Esophagus squamous epithelium (tissue), 5 donors: ENCODE results near the gene FARP2. TPM values are rescaled to one million over a fixed set of nuclear protein-coding genes. Genes with fewer than 3 reads are reported as not detected.
"Not testable (repeated sequence)": the region's sequence is repeated elsewhere in the genome, so short reads cannot be mapped to it uniquely, and the experiment has no call there.

Experiments used
- DNase-seq: peaks from one replicate; lab custom pipeline; 2025; lab: John Stamatoyannopoulos, UW
- H3K27ac ChIP-seq, 4 donors: fragments of 200-600 bp; sonication (generic); one replicate each; pipeline ENCODE4 v1.5.1; 2016 to 2019; ENCODE audit warnings: mild to moderate bottlenecking in 1 of 4
- H3K27me3 ChIP-seq, 4 donors: fragments of 200-600 bp; sonication (generic); 1 replicate in 3 of 4; 2 replicates in 1 of 4; pipeline versions ENCODE4 v1.5.1 to v1.6.0; 2017 to 2021; ENCODE audit warnings: antibody characterized with exemption in 1 of 4
- H3K36me3 ChIP-seq, 3 donors: fragments of 200-600 bp; sonication (generic); one replicate each; pipeline ENCODE4 v1.5.1; 2016 to 2019
- H3K4me1 ChIP-seq, 3 donors: fragments of 200-600 bp; sonication (generic); one replicate each; pipeline ENCODE4 v1.5.1; 2017 to 2019
- H3K4me3 ChIP-seq, 4 donors: fragments of 200-600 bp; sonication (generic); 1 replicate in 3 of 4; 2 replicates in 1 of 4; pipeline ENCODE4 v1.5.1; 2016 to 2019; ENCODE audit warnings: mild to moderate bottlenecking in 2 of 4, moderate library complexity in 1 of 4
- H3K9me3 ChIP-seq, 3 donors: fragments of 200-600 bp; sonication (generic); one replicate each; pipeline ENCODE4 v1.5.1; 2016 to 2019
- CTCF ChIP-seq, 6 experiments: fragments of 450-650 bp in 4 of 6; fragments of 200-600 bp in 2 of 6; sonication (generic) in 2 of 6; IDR thresholded peaks; one replicate each; pipeline ENCODE4 v1.5.1; 2016 to 2019; ENCODE audit warnings: antibody characterized with exemption in 6 of 6, mild to moderate bottlenecking in 4 of 6, moderate library complexity in 4 of 6
- POLR2A ChIP-seq, 4 donors: fragments of 450-650 bp; IDR thresholded peaks; one replicate each; pipeline ENCODE4 v1.6.1; 2017; ENCODE audit warnings: antibody characterized with exemption in 4 of 4, mild to moderate bottlenecking in 4 of 4, moderate library complexity in 3 of 4
- WGBS, 2 donors: methylation state at CpG; one replicate each; pipeline ENCODE4 v1.1.5; 2018; 5-methylcytosine and 5-hydroxymethylcytosine counted together
- intact Hi-C: fragments of 100-400 bp; cut with DNase I; formaldehyde crosslinking; loops from one replicate; pipeline ENCODE4 v1.15.0; 2022
- total RNA-seq, 4 donors: library from RNA; depleted of rRNA; stranded (reverse); fragments of >200 nt; gene quantifications; one replicate each; pipeline ENCODE4 v1.1.0, GENCODE V29; 2016
- donor health status: DM: yes; HTN: yes; CAD: no.

Gene FARP2
- total RNA-seq, 4 donors from 2014 or later: 20.8 to 41.8 (median 37.1) TPM

- Histone ChIP-seq H3K27ac (peak overlapping the region in 2 of 4 donors; percentile 0 to 25), H3K36me3 (peaks cover 0 to 49% (median 0%) of the 10 kb centered on the region in 3 donors), H3K4me3 (no peak overlapping the region), H3K27me3 (no peaks in the 10 kb centered on the region), H3K4me1 (peaks cover 0 to 42% (median 12%) of the 10 kb centered on the region in 3 donors), H3K9me3 (no peaks in the 10 kb centered on the region)
- no peak for DNase-seq
- 18 to 44% methylated on average over 2 of the region's 2 CpGs for WGBS, 2 donors
- intact Hi-C loops: no loop called here
- TF ChIP-seq POLR2A (IDR thresholded peaks at IDR 0.05): no peak
These were observed 22.7 kb downstream of the FARP2 start for GRCh38 chr2:241378816-241379215.

GRCh38 chr2:241379481-241380480 is 23.7 kb downstream of the FARP2 start:
- intact Hi-C loops: no loop called here
- Histone ChIP-seq H3K4me1 (peaks cover 0 to 32% (median 11%) of the 10 kb centered on the region in 3 donors), H3K27me3 (no peaks in the 10 kb centered on the region), H3K27ac (peak overlapping the region in 2 of 4 donors; percentile 42 to 53), H3K9me3 (no peaks in the 10 kb centered on the region), H3K36me3 (peaks cover 0 to 40% (median 0%) of the 10 kb centered on the region in 3 donors), H3K4me3 (no peak overlapping the region)
- no peak for TF ChIP-seq POLR2A (IDR thresholded peaks at IDR 0.05)
- no peak for TF ChIP-seq CTCF (IDR thresholded peaks at IDR 0.05)
- 82 to 83% methylated on average over 9 of the region's 9 CpGs for WGBS, 2 donors
- DNase-seq: no peak

GRCh38 chr2:241381872-241382271 is 25.8 kb downstream of the FARP2 start:
- no peaks in the 10 kb centered on the region for H3K9me3 ChIP-seq
- H3K4me1 ChIP-seq: peaks cover 0 to 26% (median 8%) of the 10 kb centered on the region in 3 donors
- intact Hi-C loops: no loop called here
- WGBS, 2 donors: 49 to 73% methylated on average over 4 of the region's 4 CpGs
- H3K27me3 ChIP-seq: no peaks in the 10 kb centered on the region
- no peak overlapping the region for H3K4me3 ChIP-seq
- peaks cover 0 to 22% (median 0%) of the 10 kb centered on the region in 3 donors for H3K36me3 ChIP-seq
- TF ChIP-seq CTCF (IDR thresholded peaks at IDR 0.05) (no peak), POLR2A (IDR thresholded peaks at IDR 0.05) (no peak)
- no peak overlapping the region for H3K27ac ChIP-seq
- DNase-seq: no peak

- H3K27me3 ChIP-seq, intact Hi-C loops, H3K4me3 ChIP-seq, H3K27ac ChIP-seq, DNase-seq, H3K9me3 ChIP-seq: not testable (repeated sequence)
- peaks cover 0 to 17% (median 0%) of the 10 kb centered on the region in 3 donors for H3K36me3 ChIP-seq
- H3K4me1 ChIP-seq: peaks cover 0 to 22% (median 5%) of the 10 kb centered on the region in 3 donors
- 94 to 99% methylated on average over 7 of the region's 7 CpGs for WGBS, 2 donors
These were observed 29.4 kb downstream of the FARP2 start for GRCh38 chr2:241385450-241385849.

GRCh38 chr2:241386519-241386918 is 30.4 kb downstream of the FARP2 start:
- 92 to 95% methylated on average over 6 of the region's 6 CpGs for WGBS, 2 donors
- H3K4me1 ChIP-seq: peaks cover 3 to 28% (median 9%) of the 10 kb centered on the region in 3 donors
- intact Hi-C loops: no loop called here
- no peaks in the 10 kb centered on the region for H3K9me3 ChIP-seq
- DNase-seq: no peak
- no peaks in the 10 kb centered on the region for H3K27me3 ChIP-seq
- H3K36me3 ChIP-seq: peaks cover 0 to 17% (median 0%) of the 10 kb centered on the region in 3 donors
- H3K4me3 ChIP-seq: no peak overlapping the region
- TF ChIP-seq POLR2A (IDR thresholded peaks at IDR 0.05) (no peak), CTCF (IDR thresholded peaks at IDR 0.05) (no peak)
- no peak overlapping the region for H3K27ac ChIP-seq

GRCh38 chr2:241389697-241390096 is 33.6 kb downstream of the FARP2 start:
- peaks cover 0 to 1% (median 0%) of the 10 kb centered on the region in 3 donors for H3K36me3 ChIP-seq
- intact Hi-C loops: no loop called here
- peaks cover 3 to 36% (median 15%) of the 10 kb centered on the region in 3 donors for H3K4me1 ChIP-seq
- no peak for DNase-seq
- WGBS, 2 donors: 61 to 67% methylated on average over 2 of the region's 2 CpGs
- no peaks in the 10 kb centered on the region for H3K9me3 ChIP-seq
- peak overlapping the region in 3 of 4 donors; percentile 16 to 83 (median 70) for H3K27ac ChIP-seq
- TF ChIP-seq POLR2A (IDR thresholded peaks at IDR 0.05) (no peak), CTCF (IDR thresholded peaks at IDR 0.05) (no peak)
- H3K27me3 ChIP-seq: no peaks in the 10 kb centered on the region
- H3K4me3 ChIP-seq: no peak overlapping the region
